ENCODE measurements around the gene TMX4. TPM values are rescaled to one million over a fixed set of nuclear protein-coding genes. Genes with fewer than 3 reads are reported as not detected.
A peak's percentile ranks its signal among the peaks of the same experiment; 100 is the strongest.

The TMX4 gene
- total and polyA plus RNA-seq, 2 experiments from 2014 or later, result 27.7 to 32.9 TPM

DNA sequence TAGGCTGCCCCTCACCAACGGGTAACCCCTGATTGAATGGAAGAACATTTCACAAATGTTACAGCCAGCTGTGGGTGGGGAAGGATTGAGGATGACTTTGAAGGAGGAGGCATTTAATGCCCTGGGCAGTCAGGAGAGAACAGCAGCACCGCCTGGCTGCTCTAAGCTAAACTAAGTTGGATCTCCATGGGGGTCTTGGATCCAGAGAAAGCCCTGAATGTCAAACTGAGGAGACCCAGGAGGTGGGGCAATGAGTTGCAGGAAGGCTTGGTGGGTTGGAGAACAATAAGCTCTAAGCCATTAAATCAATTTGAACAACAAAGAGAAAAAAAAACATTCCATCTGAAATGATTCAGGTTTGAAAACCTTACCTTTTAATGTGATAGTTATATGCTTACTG is 35.4 kb downstream of the TMX4 start:
- Histone ChIP-seq H3K27me3 (replicated peaks; ENCODE audit: insufficient read depth) (no peaks in the 10 kb centered on the region), H3K4me1 (ENCODE audit: insufficient read depth) (no peaks in the 10 kb centered on the region), H3K9me2 (ENCODE audit: insufficient read depth) (no peaks in the 10 kb centered on the region), H4K20me1 (ENCODE audit: insufficient read depth) (no peaks in the 10 kb centered on the region), H3K36me3 (ENCODE audit: low read depth) (peaks cover 14% of the 10 kb centered on the region; the same call in 1 of the 2 replicates), H2AFZ (no peak overlapping the region), H3K79me2 (ENCODE audit: insufficient read depth) (no peaks in the 10 kb centered on the region), H3K27ac (no peak overlapping the region), H3K4me2 (ENCODE audit: unreplicated experiment) (no peak overlapping the region), H3K9ac (no peak overlapping the region), H3F3A (ENCODE audit: insufficient read depth) (no peaks in the 10 kb centered on the region), H3K4me3 (no peak overlapping the region), H3K9me3 (ENCODE audit: low read depth) (no peaks in the 10 kb centered on the region)
- WGBS, 2 experiments (ENCODE audit: low coverage in 1 of 2, low lambda C conversion rate in 2 of 2, missing lambda C conversion rate in 2 of 2), result 95% methylated on average over 2 of the region's 2 CpGs
- TF ChIP-seq EZH2 (IDR thresholded peaks at IDR 0.05; ENCODE audit: insufficient read depth, poor library complexity, severe bottlenecking) (no peak), EZH2phosphoT487 (IDR thresholded peaks at IDR 0.05; ENCODE audit: insufficient read depth, low read depth) (no peak)
- DNase-seq, result no peak
- in situ Hi-C loops (cut with MboI), result no loop called here

DNA sequence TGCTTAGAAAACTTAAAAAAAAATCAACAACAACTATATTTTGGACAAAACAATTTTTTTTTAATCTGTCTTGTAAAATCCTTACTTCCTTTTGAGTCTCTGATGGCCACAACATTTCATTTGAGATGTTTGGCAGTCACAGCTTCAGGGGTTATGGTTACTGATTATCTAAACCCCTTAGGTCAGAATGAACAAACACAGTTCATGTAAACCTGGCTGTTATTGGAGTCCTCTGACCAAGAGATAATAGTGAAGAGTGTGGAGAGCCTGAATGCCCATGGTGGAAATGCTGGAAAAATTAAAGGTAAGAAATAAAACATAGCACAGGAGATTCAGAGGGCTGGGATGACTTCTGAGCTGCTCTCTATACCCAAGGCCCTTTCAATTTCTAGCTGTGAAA is 38.2 kb downstream of the TMX4 start:
- Histone ChIP-seq H3K9me2 (ENCODE audit: insufficient read depth) (no peaks in the 10 kb centered on the region), H3K9me3 (ENCODE audit: low read depth) (no peaks in the 10 kb centered on the region), H4K20me1 (ENCODE audit: insufficient read depth) (no peaks in the 10 kb centered on the region), H3F3A (ENCODE audit: insufficient read depth) (no peaks in the 10 kb centered on the region), H3K4me2 (ENCODE audit: unreplicated experiment) (no peak overlapping the region), H3K4me3 (no peak overlapping the region), H3K4me1 (ENCODE audit: insufficient read depth) (no peaks in the 10 kb centered on the region), H3K36me3 (ENCODE audit: low read depth) (peaks cover 8% of the 10 kb centered on the region), H3K27me3 (replicated peaks; ENCODE audit: insufficient read depth) (no peaks in the 10 kb centered on the region), H3K9ac (no peak overlapping the region), H2AFZ (no peak overlapping the region), H3K27ac (no peak overlapping the region), H3K79me2 (ENCODE audit: insufficient read depth) (no peaks in the 10 kb centered on the region)
- no peak for DNase-seq
- in situ Hi-C loops (cut with MboI), result no loop called here
- TF ChIP-seq EZH2 (IDR thresholded peaks at IDR 0.05; ENCODE audit: insufficient read depth, poor library complexity, severe bottlenecking) (no peak), EZH2phosphoT487 (IDR thresholded peaks at IDR 0.05; ENCODE audit: insufficient read depth, low read depth) (no peak)

DNA sequence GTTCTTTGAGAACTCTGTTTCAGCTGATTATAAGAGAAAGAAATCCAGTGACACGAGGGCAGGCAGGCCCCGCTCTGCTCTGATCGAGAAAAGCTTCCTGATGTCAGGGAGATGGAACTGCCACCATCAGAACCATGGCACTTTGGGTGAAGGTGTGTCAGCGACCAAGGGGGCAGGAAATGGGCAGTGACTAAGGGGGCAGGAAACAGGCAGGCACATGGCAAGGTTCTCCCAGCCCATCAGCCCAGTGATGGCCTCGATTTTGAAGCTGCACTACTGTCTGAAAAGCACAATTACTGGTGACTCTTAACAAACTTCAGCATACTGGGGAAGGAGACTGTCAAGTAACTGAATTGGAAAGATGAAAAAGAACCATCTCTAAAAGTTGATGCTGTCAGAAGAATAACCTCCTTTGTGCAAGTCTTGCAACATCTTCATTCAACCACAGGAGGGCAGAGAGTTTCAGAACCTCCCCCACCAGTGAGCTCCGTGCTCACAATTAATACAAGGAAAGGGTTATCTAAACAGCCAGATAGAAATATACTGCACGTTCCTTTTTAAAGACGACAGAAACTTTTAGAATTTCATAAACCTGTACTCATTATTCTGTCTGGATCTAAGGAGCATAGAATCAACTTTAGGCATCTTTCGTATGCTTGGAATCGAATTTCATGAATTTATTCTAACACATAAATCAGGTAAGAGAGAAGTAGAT is 39.1 kb downstream of the TMX4 start:
- Histone ChIP-seq H3K79me2 (ENCODE audit: insufficient read depth) (no peaks in the 10 kb centered on the region), H3K9me2 (ENCODE audit: insufficient read depth) (no peaks in the 10 kb centered on the region), H3K27ac (no peak overlapping the region), H3K4me3 (no peak overlapping the region), H3K4me1 (ENCODE audit: insufficient read depth) (no peaks in the 10 kb centered on the region), H2AFZ (no peak overlapping the region), H3K9me3 (ENCODE audit: low read depth) (no peaks in the 10 kb centered on the region), H3F3A (ENCODE audit: insufficient read depth) (no peaks in the 10 kb centered on the region), H3K4me2 (ENCODE audit: unreplicated experiment) (no peak overlapping the region), H3K9ac (no peak overlapping the region), H4K20me1 (ENCODE audit: insufficient read depth) (no peaks in the 10 kb centered on the region), H3K36me3 (ENCODE audit: low read depth) (peaks cover 7% of the 10 kb centered on the region; the same call in 1 of the 2 replicates), H3K27me3 (replicated peaks; ENCODE audit: insufficient read depth) (no peaks in the 10 kb centered on the region)
- WGBS, 2 experiments (ENCODE audit: low coverage in 1 of 2, low lambda C conversion rate in 2 of 2, missing lambda C conversion rate in 2 of 2), result 82 to 87% methylated on average over 10 of the region's 10 CpGs
- in situ Hi-C loops (cut with MboI), result no loop called here
- TF ChIP-seq EZH2 (IDR thresholded peaks at IDR 0.05; ENCODE audit: insufficient read depth, poor library complexity, severe bottlenecking), result no peak
- no peak for TF ChIP-seq EZH2phosphoT487 (IDR thresholded peaks at IDR 0.05; ENCODE audit: insufficient read depth, low read depth)
- DNase-seq, result peak; percentile 35

DNA sequence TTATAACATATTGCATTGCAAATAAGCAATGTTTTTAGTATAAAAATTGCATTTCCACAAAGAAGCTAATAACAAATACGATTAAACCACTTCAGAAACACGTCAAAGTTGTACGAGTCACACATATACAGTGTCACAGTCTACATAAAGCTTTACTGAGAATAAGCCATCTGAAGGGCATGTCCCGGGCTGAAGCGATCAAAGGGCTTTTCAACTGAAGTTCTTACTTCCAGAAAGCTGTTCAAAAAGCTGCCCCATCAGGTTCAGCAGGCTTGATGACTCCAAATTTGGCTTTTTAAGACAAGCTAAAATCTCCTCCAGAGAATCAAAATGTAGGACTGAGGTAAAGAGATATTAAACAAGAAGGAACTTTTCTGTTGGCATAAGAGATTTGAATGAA is 41.9 kb downstream of the TMX4 start:
- Histone ChIP-seq H3K4me3 (no peak overlapping the region), H3K79me2 (ENCODE audit: insufficient read depth) (no peaks in the 10 kb centered on the region), H3K36me3 (ENCODE audit: low read depth) (peaks cover 7% of the 10 kb centered on the region; the same call in 1 of the 2 replicates), H3K9me2 (ENCODE audit: insufficient read depth) (no peaks in the 10 kb centered on the region), H4K20me1 (ENCODE audit: insufficient read depth) (no peaks in the 10 kb centered on the region), H3F3A (ENCODE audit: insufficient read depth) (no peaks in the 10 kb centered on the region), H3K27ac (no peak overlapping the region), H3K27me3 (replicated peaks; ENCODE audit: insufficient read depth) (no peaks in the 10 kb centered on the region), H3K4me1 (ENCODE audit: insufficient read depth) (no peaks in the 10 kb centered on the region), H3K4me2 (ENCODE audit: unreplicated experiment) (no peak overlapping the region), H3K9ac (no peak overlapping the region), H2AFZ (no peak overlapping the region), H3K9me3 (ENCODE audit: low read depth) (no peaks in the 10 kb centered on the region)
- DNase-seq, result no peak
- no peak for TF ChIP-seq EZH2 (IDR thresholded peaks at IDR 0.05; ENCODE audit: insufficient read depth, poor library complexity, severe bottlenecking)
- no peak for TF ChIP-seq EZH2phosphoT487 (IDR thresholded peaks at IDR 0.05; ENCODE audit: insufficient read depth, low read depth)
- 99% methylated on average over 5 of the region's 5 CpGs for WGBS, 2 experiments (ENCODE audit: low coverage in 1 of 2, low lambda C conversion rate in 2 of 2, missing lambda C conversion rate in 2 of 2)
- in situ Hi-C loops (cut with MboI), result no loop called here
